Measurements from ENCODE around the gene PNKD.

The PNKD gene

GRCh38 chr2:218284106-218284811 is 13.9 kb downstream of the PNKD start:
- H3K4me3 ChIP-seq (ENCODE audit: control insufficient read depth, low read depth, low read length) = peak overlapping the region; percentile 17
- TF ChIP-seq CTCF (conservative IDR thresholded peaks at IDR 0.05; ENCODE audit: control insufficient read depth, insufficient read depth, low read depth, low read length) = no peak
- DNase-seq (ENCODE audit: low read depth) = peak; percentile 92

GRCh38 chr2:218285604-218286003 is 15.3 kb downstream of the PNKD start:
- TF ChIP-seq CTCF (conservative IDR thresholded peaks at IDR 0.05; ENCODE audit: control insufficient read depth, insufficient read depth, low read depth, low read length) = no peak
- peak; percentile 76 for DNase-seq (ENCODE audit: low read depth)
- no peak overlapping the region for H3K4me3 ChIP-seq (ENCODE audit: control insufficient read depth, low read depth, low read length)

GRCh38 chr2:218286570-218287459 is 16.5 kb downstream of the PNKD start:
- H3K4me3 ChIP-seq (ENCODE audit: control insufficient read depth, low read depth, low read length) = peak overlapping the region; percentile 55
- DNase-seq (ENCODE audit: low read depth) = peak; percentile 95
- no peak for TF ChIP-seq CTCF (conservative IDR thresholded peaks at IDR 0.05; ENCODE audit: control insufficient read depth, insufficient read depth, low read depth, low read length)

- H3K4me3 ChIP-seq (ENCODE audit: control insufficient read depth, low read depth, low read length) = peak overlapping the region; percentile 82
- TF ChIP-seq CTCF (conservative IDR thresholded peaks at IDR 0.05; ENCODE audit: control insufficient read depth, insufficient read depth, low read depth, low read length) = no peak
- DNase-seq (ENCODE audit: low read depth) = peak; percentile 77
Measured at GRCh38 chr2:218289639-218290315, 19.5 kb downstream of the PNKD start.

- no peak for TF ChIP-seq CTCF (conservative IDR thresholded peaks at IDR 0.05; ENCODE audit: control insufficient read depth, insufficient read depth, low read depth, low read length)
- peak overlapping the region; percentile 82 for H3K4me3 ChIP-seq (ENCODE audit: control insufficient read depth, low read depth, low read length)
- DNase-seq (ENCODE audit: low read depth) = no peak
Measured at GRCh38 chr2:218290316-218291261, 20.3 kb downstream of the PNKD start.
